ENCODE results near the gene SH3YL1.

Gene SH3YL1

GRCh38 chr2:263774-264492 is at the start of gene SH3YL1:
Gene SH3YL1 (minus strand): TSS chr2:264032. CDS start chr2:263984, 48 bp downstream.
- no peak for TF ChIP-seq ZNF274 (IDR thresholded peaks at IDR 0.05; ENCODE audit: low read depth, low read length)
- H3K4me3 ChIP-seq (ENCODE audit: low read length), result peak within 1 kb of the TSS; percentile 98

DNA sequence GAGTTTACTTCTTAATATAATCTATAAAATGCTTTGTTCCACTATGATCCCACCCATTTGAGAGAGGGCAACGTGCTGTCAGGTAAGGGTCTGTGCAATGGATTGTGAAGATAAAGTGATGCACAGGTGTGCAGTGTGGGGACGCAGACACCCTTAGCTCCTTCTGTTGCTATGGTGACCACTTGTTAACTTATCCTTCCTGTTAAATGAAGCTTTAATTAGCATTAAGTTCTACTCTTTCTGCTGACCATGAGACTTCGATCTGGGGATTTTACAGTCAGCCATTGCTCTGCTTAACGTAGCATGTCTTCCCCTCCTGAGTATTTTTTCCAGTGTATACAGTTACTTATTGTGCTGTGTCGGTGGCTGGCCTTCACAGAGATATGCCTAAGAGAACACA is 47.2 kb upstream of the SH3YL1 start:
- no peak for TF ChIP-seq ZNF274 (IDR thresholded peaks at IDR 0.05; ENCODE audit: low read depth, low read length)

DNA sequence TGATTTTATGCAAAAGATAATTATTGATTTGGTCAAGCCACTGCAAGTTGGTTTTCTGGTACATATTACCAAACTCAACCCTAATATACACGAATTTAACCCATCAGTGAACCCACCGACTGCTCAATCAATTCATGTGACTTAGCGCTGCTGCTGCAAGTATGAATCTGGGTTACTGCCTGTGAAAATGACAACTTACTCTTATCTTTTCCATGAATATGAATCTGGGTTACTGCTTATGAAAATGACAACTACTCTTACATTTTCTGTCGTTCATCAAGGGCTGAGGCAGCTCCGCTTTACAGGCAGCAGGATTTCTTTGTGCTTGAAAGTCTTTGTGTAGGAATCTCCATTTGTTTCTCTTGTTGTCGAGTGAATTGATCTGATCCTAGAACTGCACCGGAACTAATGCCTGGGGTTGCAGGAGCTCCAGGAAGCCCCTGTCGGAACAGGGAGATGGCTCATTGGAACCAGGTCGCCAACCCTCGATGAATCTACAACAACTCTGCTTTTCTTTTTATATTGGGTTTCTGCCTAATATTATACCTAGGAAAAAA is 46.2 kb upstream of the SH3YL1 start:
- no peak overlapping the region for H3K4me3 ChIP-seq (ENCODE audit: low read length)
- TF ChIP-seq ZNF274 (IDR thresholded peaks at IDR 0.05; ENCODE audit: low read depth, low read length), result no peak

More for the DNA sequence above, 47.2 kb upstream of the SH3YL1 start:
- no peak overlapping the region for H3K4me3 ChIP-seq (ENCODE audit: low read length)

DNA sequence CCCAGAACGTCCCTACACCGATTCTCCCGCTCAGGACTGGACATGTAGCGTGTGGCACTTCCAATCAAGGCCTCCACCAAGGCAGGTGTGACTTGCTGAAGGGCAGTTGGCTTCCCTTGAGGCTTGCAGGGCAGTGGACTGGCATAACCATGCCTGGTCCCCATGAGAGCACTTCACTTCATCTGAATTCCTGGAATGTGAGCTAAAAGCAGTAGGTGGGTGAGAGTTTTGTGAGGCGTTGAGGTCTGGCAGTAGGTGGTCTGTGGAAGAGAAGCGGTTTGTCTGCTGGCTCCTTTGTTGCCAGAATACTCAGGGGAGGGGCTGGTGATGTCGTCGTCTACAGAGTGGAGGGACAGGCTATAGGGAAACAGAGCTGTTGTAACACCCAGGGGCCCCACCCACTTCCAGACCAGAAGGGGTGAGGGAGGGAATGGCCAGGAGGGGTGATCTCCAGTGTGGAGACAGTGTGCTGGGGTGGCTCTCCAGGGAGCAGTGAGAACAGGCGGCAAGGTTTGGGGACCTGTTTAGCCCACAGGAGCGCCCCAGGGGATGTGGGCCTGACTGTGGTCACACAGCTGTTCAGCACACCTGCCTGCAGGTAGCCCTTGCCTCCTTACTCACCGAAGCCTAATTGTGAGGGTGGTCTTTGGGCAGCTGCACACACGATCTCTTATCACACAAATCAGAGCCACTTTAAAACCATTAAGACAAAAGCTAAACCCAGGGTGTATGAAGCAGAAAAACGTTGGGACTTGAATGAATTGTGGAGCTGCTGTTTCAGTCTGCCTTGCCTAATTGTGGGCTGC is 45.5 kb upstream of the SH3YL1 start:
- no peak overlapping the region for H3K4me3 ChIP-seq (ENCODE audit: low read length)
- no peak for TF ChIP-seq ZNF274 (IDR thresholded peaks at IDR 0.05; ENCODE audit: low read depth, low read length)

- no peak overlapping the region for H3K4me3 ChIP-seq (ENCODE audit: low read length)
- no peak for TF ChIP-seq ZNF274 (IDR thresholded peaks at IDR 0.05; ENCODE audit: low read depth, low read length)
Observed at GRCh38 chr2:305366-305765, 41.5 kb upstream of the SH3YL1 start.

GRCh38 chr2:296354-296753 is 32.5 kb upstream of the SH3YL1 start:
- TF ChIP-seq ZNF274 (IDR thresholded peaks at IDR 0.05; ENCODE audit: low read depth, low read length), result no peak
- H3K4me3 ChIP-seq (ENCODE audit: low read length), result no peak overlapping the region

DNA sequence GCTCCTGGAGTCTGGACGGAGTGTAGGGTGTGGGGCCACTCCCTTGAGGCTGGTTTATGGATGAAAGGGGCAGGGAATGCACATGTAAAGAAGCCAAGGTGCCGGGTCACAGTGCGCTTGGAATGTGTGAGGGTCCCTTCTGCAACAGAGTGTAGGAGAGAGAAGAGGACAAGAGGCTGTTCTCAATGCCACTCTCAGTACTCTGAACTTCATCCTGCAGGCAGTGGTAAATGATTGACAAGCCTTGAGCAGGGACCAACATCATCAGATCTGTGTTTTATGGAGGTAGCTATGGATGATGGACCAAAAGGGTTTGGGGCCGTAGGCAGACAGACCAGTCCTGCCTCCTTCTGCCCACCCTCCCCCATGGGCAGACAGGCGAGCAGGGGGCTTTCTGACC is 31.3 kb upstream of the SH3YL1 start:
- TF ChIP-seq ZNF274 (IDR thresholded peaks at IDR 0.05; ENCODE audit: low read depth, low read length), result no peak
- H3K4me3 ChIP-seq (ENCODE audit: low read length), result no peak overlapping the region

- peak overlapping the region; percentile 32; the same call in 1 of the 2 replicates for H3K4me3 ChIP-seq (ENCODE audit: low read length)
- no peak for TF ChIP-seq ZNF274 (IDR thresholded peaks at IDR 0.05; ENCODE audit: low read depth, low read length)
Observed at GRCh38 chr2:290090-290722, 26.4 kb upstream of the SH3YL1 start.

GRCh38 chr2:289362-290089 is 25.7 kb upstream of the SH3YL1 start:
- peak overlapping the region; percentile 32; the same call in 1 of the 2 replicates for H3K4me3 ChIP-seq (ENCODE audit: low read length)

GRCh38 chr2:288758-289361 is 25.0 kb upstream of the SH3YL1 start:
- no peak overlapping the region for H3K4me3 ChIP-seq (ENCODE audit: low read length)
- no peak for TF ChIP-seq ZNF274 (IDR thresholded peaks at IDR 0.05; ENCODE audit: low read depth, low read length)

More at GRCh38 chr2:289362-290089, 25.7 kb upstream of the SH3YL1 start:
- TF ChIP-seq ZNF274 (IDR thresholded peaks at IDR 0.05; ENCODE audit: low read depth, low read length), result no peak

DNA sequence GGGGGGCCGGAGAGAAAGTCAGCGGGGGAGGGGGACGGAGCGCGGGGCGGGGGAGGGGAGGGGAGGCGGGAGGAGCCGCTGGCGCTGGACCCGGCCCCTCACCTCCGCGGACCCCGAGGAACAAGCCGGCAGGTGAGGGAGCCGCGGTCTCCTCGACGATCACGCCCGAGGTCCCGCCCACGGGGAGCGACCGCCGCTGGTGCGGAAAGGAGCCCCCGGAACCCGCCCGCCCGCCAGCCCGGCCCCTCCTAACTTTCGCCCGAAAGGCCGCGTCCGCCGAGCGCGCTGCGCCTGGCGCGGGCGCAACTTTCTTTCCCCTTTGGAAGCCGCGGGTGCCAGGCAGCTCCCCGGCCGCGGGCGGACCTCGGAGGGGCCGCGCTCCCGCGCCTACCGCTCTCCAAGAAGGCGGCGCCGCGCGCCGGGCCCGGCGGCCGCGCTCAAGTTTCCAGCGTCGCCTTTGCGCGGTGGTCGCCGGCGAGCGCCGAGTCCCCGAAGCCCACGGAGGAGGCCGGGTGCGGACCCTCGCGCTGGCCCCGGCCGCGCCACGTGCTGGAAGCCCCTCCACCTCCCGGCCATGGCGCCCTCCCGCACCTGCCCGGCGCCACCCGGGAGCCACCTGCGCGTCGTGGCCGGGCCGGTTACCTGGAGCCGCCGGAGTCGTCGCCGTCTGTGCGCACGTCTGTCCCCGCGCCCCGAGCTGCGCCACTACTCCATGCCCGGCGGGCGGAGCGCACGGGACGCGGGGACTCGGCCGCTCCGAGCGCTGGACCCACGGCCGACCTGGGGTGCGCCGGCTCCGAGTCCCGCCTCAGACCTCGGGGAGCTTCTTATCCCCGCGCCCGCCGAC is 24.3 kb upstream of the SH3YL1 start, which contains the start of gene ALKAL2:
ALKAL2 (minus strand) TSS at position 181 of the 847 bp plus-strand sequence. CDS start 256 bp downstream, outside the sequence.
- H3K4me3 ChIP-seq (ENCODE audit: low read length), result no peak within 1 kb of the TSS; the same call in 1 of the 2 replicates
- no peak for TF ChIP-seq ZNF274 (IDR thresholded peaks at IDR 0.05; ENCODE audit: low read depth, low read length)

DNA sequence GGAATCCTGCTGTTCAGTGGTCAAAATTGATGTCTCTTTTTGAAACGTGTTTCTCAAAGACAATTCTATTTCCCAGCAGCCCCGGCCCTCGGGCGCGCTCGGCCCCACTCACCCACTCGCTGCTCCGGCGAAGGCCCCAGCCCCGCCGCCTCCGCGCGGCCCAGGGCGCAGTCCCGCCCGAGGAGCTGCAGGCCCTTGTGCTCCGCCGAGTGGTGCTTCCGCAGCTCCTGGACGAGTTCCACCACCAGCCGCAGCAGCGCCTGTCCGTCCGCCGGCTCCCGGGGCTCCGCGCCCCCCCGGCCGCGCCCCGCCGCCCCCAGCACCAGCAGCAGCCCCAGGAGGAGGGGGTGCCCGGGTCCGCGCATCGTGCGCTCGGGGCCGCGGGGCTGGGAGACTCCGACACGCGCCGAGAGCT is 23.6 kb upstream of the SH3YL1 start:
- no peak overlapping the region for H3K4me3 ChIP-seq (ENCODE audit: low read length)
- no peak for TF ChIP-seq ZNF274 (IDR thresholded peaks at IDR 0.05; ENCODE audit: low read depth, low read length)

Data from GM08714 (cell line).